NT2/D1 (cell line): Measurements from ENCODE around the gene CD2.

Experiments used
- YY1 ChIP-seq: IDR thresholded peaks from 2 replicates; pipeline ENCODE4 v1.6.1; 2011; ENCODE audit not compliant: insufficient read length, insufficient read depth
- ZNF274 ChIP-seq: IDR thresholded peaks from 2 replicates; pipeline ENCODE4 v1.6.1; 2011; ENCODE audit warnings: mild to moderate bottlenecking, low read depth, low read length

GRCh38 chr1:116737020-116737854, 17.0 kb upstream of the CD2 start:
- TF ChIP-seq ZNF274, result no peak
- TF ChIP-seq YY1, result no peak
